ENCODE measurements around the gene TMEM9. TPM values are rescaled to one million over a fixed set of nuclear protein-coding genes. Genes with fewer than 3 reads are reported as not detected.

The TMEM9 gene
- total RNA-seq, 1 donor: 52.2 TPM

GRCh38 chr1:201183753-201184152, 29.5 kb upstream of the TMEM9 start:
- no peak overlapping the region for H3K4me3 ChIP-seq (ENCODE audit: low read depth, low read length)
- DNase-seq (ENCODE audit: low read depth): no peak
- no peak for TF ChIP-seq CTCF (IDR thresholded peaks at IDR 0.05; ENCODE audit: insufficient read depth, low read depth, low read length)

GRCh38 chr1:201183209-201183608, 28.9 kb upstream of the TMEM9 start:
- H3K4me3 ChIP-seq (ENCODE audit: low read depth, low read length): no peak overlapping the region
- TF ChIP-seq CTCF (IDR thresholded peaks at IDR 0.05; ENCODE audit: insufficient read depth, low read depth, low read length): no peak
- no peak for DNase-seq (ENCODE audit: low read depth)

- H3K4me3 ChIP-seq (ENCODE audit: low read depth, low read length): no peak overlapping the region
- no peak for DNase-seq (ENCODE audit: low read depth)
- no peak for TF ChIP-seq CTCF (IDR thresholded peaks at IDR 0.05; ENCODE audit: insufficient read depth, low read depth, low read length)
These were observed 27.5 kb upstream of the TMEM9 start for GRCh38 chr1:201181726-201182125.

- no peak for DNase-seq (ENCODE audit: low read depth)
- no peak for TF ChIP-seq CTCF (IDR thresholded peaks at IDR 0.05; ENCODE audit: insufficient read depth, low read depth, low read length)
- H3K4me3 ChIP-seq (ENCODE audit: low read depth, low read length): no peak overlapping the region
These were observed 27.0 kb upstream of the TMEM9 start for GRCh38 chr1:201181323-201181722.

- no peak overlapping the region for H3K4me3 ChIP-seq (ENCODE audit: low read depth, low read length)
- no peak for TF ChIP-seq CTCF (IDR thresholded peaks at IDR 0.05; ENCODE audit: insufficient read depth, low read depth, low read length)
- DNase-seq (ENCODE audit: low read depth): no peak
These were observed 26.6 kb upstream of the TMEM9 start for GRCh38 chr1:201180901-201181300.

GRCh38 chr1:201180141-201180540, 25.9 kb upstream of the TMEM9 start:
- no peak overlapping the region for H3K4me3 ChIP-seq (ENCODE audit: low read depth, low read length)
- TF ChIP-seq CTCF (IDR thresholded peaks at IDR 0.05; ENCODE audit: insufficient read depth, low read depth, low read length): no peak
- no peak for DNase-seq (ENCODE audit: low read depth)

- TF ChIP-seq CTCF (IDR thresholded peaks at IDR 0.05; ENCODE audit: insufficient read depth, low read depth, low read length): no peak
- no peak for DNase-seq (ENCODE audit: low read depth)
- H3K4me3 ChIP-seq (ENCODE audit: low read depth, low read length): no peak overlapping the region
These were observed 24.4 kb upstream of the TMEM9 start for GRCh38 chr1:201178718-201179117.
